Upper lobe of left lung (tissue), 6 donors: ENCODE results near the gene CEP104. TPM values are rescaled to one million over a fixed set of nuclear protein-coding genes. Genes with fewer than 3 reads are reported as not detected.

Experiments
- ATAC-seq, 2 donors: fragments of 200-7000 bp; cut with Tn5 transposase; one replicate each; pipeline ENCODE4 v1.9.1; 2022; ENCODE audit warnings: mild to moderate bottlenecking in 2 of 2, moderate library complexity in 2 of 2; ENCODE audit not compliant: low FRiP score in 2 of 2
- DNase-seq, 2 donors: peaks; one replicate each; pipeline ENCODE4 v3.0.0-alpha.2; 2019 to 2020
- H3K27ac ChIP-seq, 4 donors: fragments of 200-600 bp; sonication (generic); one replicate each; pipeline ENCODE4 v1.5.1; 2016 to 2019
- H3K27me3 ChIP-seq, 4 donors: fragments of 200-600 bp; sonication (generic); one replicate each; pipeline ENCODE4 v1.5.1; 2017 to 2019
- H3K36me3 ChIP-seq, 4 donors: fragments of 200-600 bp; sonication (generic); one replicate each; pipeline ENCODE4 v1.5.1; 2016 to 2019
- H3K4me1 ChIP-seq, 4 donors: fragments of 200-600 bp; sonication (generic); one replicate each; pipeline ENCODE4 v1.5.1; 2018 to 2019
- H3K4me3 ChIP-seq, 4 donors: fragments of 200-600 bp; sonication (generic); one replicate each; pipeline ENCODE4 v1.5.1; 2017 to 2019; ENCODE audit warnings: mild to moderate bottlenecking in 2 of 4, moderate library complexity in 1 of 4
- H3K9me3 ChIP-seq, 4 donors: fragments of 200-600 bp; sonication (generic); one replicate each; pipeline ENCODE4 v1.5.1; 2018 to 2019
- CTCF ChIP-seq, 6 experiments: fragments of 450-650 bp in 4 of 6; fragments of 200-600 bp in 2 of 6; sonication (generic) in 2 of 6; IDR thresholded peaks; one replicate each; pipeline ENCODE4 v1.5.1; 2016 to 2019; ENCODE audit warnings: antibody characterized with exemption in 6 of 6
- EP300 ChIP-seq, 4 donors: sonication (generic); formaldehyde crosslinking; IDR thresholded peaks; one replicate each; pipeline ENCODE4 v1.5.1; 2017; ENCODE audit warnings: antibody characterized with exemption in 4 of 4, control low read depth in 2 of 4
- POLR2A ChIP-seq, 4 donors: fragments of 450-650 bp; IDR thresholded peaks; one replicate each; pipeline ENCODE4 v1.5.1; 2016 to 2017; ENCODE audit warnings: antibody characterized with exemption in 4 of 4, mild to moderate bottlenecking in 2 of 4
- POLR2AphosphoS5 ChIP-seq, 2 donors: sonication (generic); formaldehyde crosslinking; IDR thresholded peaks; one replicate each; pipeline ENCODE4 v1.5.1; 2017; ENCODE audit warnings: antibody characterized with exemption in 2 of 2
- WGBS, 2 donors: methylation state at CpG; one replicate each; pipeline ENCODE4 v1.1.5; 2017 to 2018; 5-methylcytosine and 5-hydroxymethylcytosine counted together
- total RNA-seq, 6 donors: library from RNA; depleted of rRNA in 4 of 6; stranded (reverse); fragments of >200 nt in 4 of 6; gene quantifications; one replicate each; pipeline versions ENCODE4 v1.1.0 to v1.2.1, GENCODE V29; 2016 to 2021
- donor health status: DM: no; HTN: no; CAD: no; lungs with moderate emphysema.
- donor health status: DM: no; HTN: yes; CAD: no; lungs with severe emphysema.

Gene CEP104
- total RNA-seq, 6 donors from 2014 or later: 37.7 to 118 (median 53.6) TPM

- Histone ChIP-seq H3K27ac (peak overlapping the region in 2 of 4 donors; percentile 72 to 87), H3K9me3 (no peaks in the 10 kb centered on the region), H3K27me3 (no peaks in the 10 kb centered on the region), H3K4me1 (peaks cover 18 to 41% (median 21%) of the 10 kb centered on the region in 4 donors), H3K36me3 (no peaks in the 10 kb centered on the region), H3K4me3 (peak overlapping the region; percentile 72 to 100 (median 90))
- no peak for TF ChIP-seq POLR2A (IDR thresholded peaks at IDR 0.05)
- no peak for TF ChIP-seq POLR2AphosphoS5 (IDR thresholded peaks at IDR 0.05)
- no peak for TF ChIP-seq EP300 (IDR thresholded peaks at IDR 0.05)
- no peak for TF ChIP-seq CTCF (IDR thresholded peaks at IDR 0.05)
- DNase-seq (peak; percentile 41 to 79), ATAC-seq (peak in 1 of 2 donors; percentile 2)
- 71 to 84% methylated on average over 22 to 31 of the region's 34 CpGs for WGBS, 2 donors
Measured at GRCh38 chr1:3858231-3858981, 1.4 kb upstream of the CEP104 start.

GRCh38 chr1:3857791-3858129 is 749 bp upstream of the CEP104 start:
- TF ChIP-seq EP300 (IDR thresholded peaks at IDR 0.05): no peak
- no peak for TF ChIP-seq POLR2A (IDR thresholded peaks at IDR 0.05)
- no peak for TF ChIP-seq CTCF (IDR thresholded peaks at IDR 0.05)
- TF ChIP-seq POLR2AphosphoS5 (IDR thresholded peaks at IDR 0.05): no peak
- WGBS, 2 donors: 18 to 28% methylated on average over 2 to 13 of the region's 21 CpGs

GRCh38 chr1:3852711-3853485 is 4.1 kb downstream of the CEP104 start:
- H3K27me3 ChIP-seq: no peaks in the 10 kb centered on the region
- H3K36me3 ChIP-seq: peaks cover 0 to 37% (median 19%) of the 10 kb centered on the region in 4 donors
- H3K4me1 ChIP-seq: peaks cover 12 to 23% (median 14%) of the 10 kb centered on the region in 4 donors
- no peak for TF ChIP-seq CTCF (IDR thresholded peaks at IDR 0.05)
- TF ChIP-seq EP300 (IDR thresholded peaks at IDR 0.05): no peak
- TF ChIP-seq POLR2A (IDR thresholded peaks at IDR 0.05): no peak
- TF ChIP-seq POLR2AphosphoS5 (IDR thresholded peaks at IDR 0.05): no peak
- H3K4me3 ChIP-seq: no peak overlapping the region
- H3K27ac ChIP-seq: no peak overlapping the region
- DNase-seq (no peak), ATAC-seq (no peak)
- H3K9me3 ChIP-seq: no peaks in the 10 kb centered on the region
- WGBS, 2 donors: 85 to 91% methylated on average over 15 of the region's 15 CpGs

More at GRCh38 chr1:3857791-3858129, 749 bp upstream of the CEP104 start:
- Histone ChIP-seq H3K27ac (peak overlapping the region; percentile 72 to 91 (median 82)), H3K4me1 (peaks cover 18 to 41% (median 21%) of the 10 kb centered on the region in 4 donors), H3K4me3 (peak overlapping the region; percentile 72 to 100 (median 90)), H3K36me3 (no peaks in the 10 kb centered on the region), H3K27me3 (no peaks in the 10 kb centered on the region), H3K9me3 (no peaks in the 10 kb centered on the region)
- DNase-seq: no peak
- peak in 1 of 2 donors; percentile 1 for ATAC-seq

GRCh38 chr1:3852091-3852490 is 4.9 kb downstream of the CEP104 start:
- H3K27ac ChIP-seq: no peak overlapping the region
- H3K4me3 ChIP-seq: no peak overlapping the region
- TF ChIP-seq POLR2AphosphoS5 (IDR thresholded peaks at IDR 0.05): no peak
- TF ChIP-seq EP300 (IDR thresholded peaks at IDR 0.05): no peak
- no peak for TF ChIP-seq CTCF (IDR thresholded peaks at IDR 0.05)
- TF ChIP-seq POLR2A (IDR thresholded peaks at IDR 0.05): no peak
- H3K9me3 ChIP-seq: no peaks in the 10 kb centered on the region
- no peaks in the 10 kb centered on the region for H3K27me3 ChIP-seq
- 86 to 89% methylated on average over 12 of the region's 12 CpGs for WGBS, 2 donors
- no peak for DNase-seq
- H3K36me3 ChIP-seq: peaks cover 0 to 45% (median 27%) of the 10 kb centered on the region in 4 donors
- no peak for ATAC-seq
- H3K4me1 ChIP-seq: peaks cover 10 to 18% (median 11%) of the 10 kb centered on the region in 4 donors
